NCI-H2196 treated with DMSO at 0.1 percent for 48 hours (cell line): ENCODE measurements around the gene SYT14.
"Not testable (repeated sequence)": the region's sequence is repeated elsewhere in the genome, so short reads cannot be mapped to it uniquely, and the experiment has no call there.

Source experiments
- DNase-seq: peaks from one replicate; lab custom pipeline; 2025; ENCODE audit not compliant: unreplicated experiment; lab: John Stamatoyannopoulos, UW

The SYT14 gene

GRCh38 chr1:209937996-209938959 lies at the start of gene SYT14:
SYT14 (plus strand) TSS chr1:209938217; CDS start chr1:209938265, 48 bp downstream.
- peak; percentile 63 for DNase-seq

GRCh38 chr1:209888291-209889076 lies 49.5 kb upstream of the SYT14 start:
- DNase-seq = not testable (repeated sequence)

- DNase-seq = no peak
Measured at GRCh38 chr1:209889077-209889418, 49.0 kb upstream of the SYT14 start.

- DNase-seq = no peak
Measured at GRCh38 chr1:209890641-209891330, 47.2 kb upstream of the SYT14 start.

GRCh38 chr1:209893751-209894150 lies 44.3 kb upstream of the SYT14 start:
- DNase-seq = no peak

- DNase-seq = no peak
Measured at GRCh38 chr1:209895709-209896108, 42.3 kb upstream of the SYT14 start.

- no peak for DNase-seq
Measured at GRCh38 chr1:209896346-209896745, 41.7 kb upstream of the SYT14 start.

- DNase-seq = not testable (repeated sequence)
Measured at GRCh38 chr1:209898271-209898670, 39.7 kb upstream of the SYT14 start.

- DNase-seq = not testable (repeated sequence)
Measured at GRCh38 chr1:209898851-209899250, 39.2 kb upstream of the SYT14 start.

GRCh38 chr1:209899948-209900347 lies 38.1 kb upstream of the SYT14 start:
- no peak for DNase-seq

GRCh38 chr1:209900734-209901133 lies 37.3 kb upstream of the SYT14 start:
- DNase-seq = no peak

- no peak for DNase-seq
Measured at GRCh38 chr1:209901211-209901610, 36.8 kb upstream of the SYT14 start.

GRCh38 chr1:209904774-209905173 lies 33.2 kb upstream of the SYT14 start:
- DNase-seq = not testable (repeated sequence)

- no peak for DNase-seq
Measured at GRCh38 chr1:209911746-209912145, 26.3 kb upstream of the SYT14 start.

GRCh38 chr1:209912306-209912705 lies 25.7 kb upstream of the SYT14 start:
- no peak for DNase-seq

- DNase-seq = not testable (repeated sequence)
Measured at GRCh38 chr1:209919637-209920036, 18.4 kb upstream of the SYT14 start.

- DNase-seq = no peak
Measured at GRCh38 chr1:209920844-209921243, 17.2 kb upstream of the SYT14 start.

GRCh38 chr1:209924390-209924789 lies 13.6 kb upstream of the SYT14 start:
- no peak for DNase-seq

GRCh38 chr1:209926045-209926444 lies 12.0 kb upstream of the SYT14 start:
- DNase-seq = peak; percentile 86

- DNase-seq = no peak
Measured at GRCh38 chr1:209927466-209927865, 10.6 kb upstream of the SYT14 start.

GRCh38 chr1:209929751-209930150 lies 8.3 kb upstream of the SYT14 start:
- no peak for DNase-seq
